Panc1 (cell line): ENCODE data around the gene MEF2D.

ENCODE experiments used
- POLR2AphosphoS5 ChIP-seq: IDR thresholded peaks from 2 replicates; pipeline ENCODE4 v1.6.1; 2012; ENCODE audit warnings: mild to moderate bottlenecking, low read depth, low read length, moderate library complexity
- SIN3A ChIP-seq: IDR thresholded peaks from 2 replicates; pipeline ENCODE4 v1.6.1; 2012; ENCODE audit warnings: low read depth, mild to moderate bottlenecking, low read length, moderate library complexity, borderline replicate concordance; ENCODE audit not compliant: insufficient read depth
- TF ChIP-seq, protein P1 (sequence below), 2 experiments: IDR thresholded peaks; 2 replicates each; pipeline ENCODE4 v1.6.1; 2011 to 2012; ENCODE audit warnings: low read depth in 2 of 2, control low read depth in 1 of 2, low read length in 1 of 2, mild to moderate bottlenecking in 1 of 2, moderate library complexity in 1 of 2; ENCODE audit not compliant: insufficient read depth in 1 of 2
- TF ChIP-seq, protein P2 (sequence below): fragments of 450-650 bp; IDR thresholded peaks from 2 replicates; pipeline ENCODE4 v1.5.1; 2017; ENCODE audit warnings: mild to moderate bottlenecking

DNA sequence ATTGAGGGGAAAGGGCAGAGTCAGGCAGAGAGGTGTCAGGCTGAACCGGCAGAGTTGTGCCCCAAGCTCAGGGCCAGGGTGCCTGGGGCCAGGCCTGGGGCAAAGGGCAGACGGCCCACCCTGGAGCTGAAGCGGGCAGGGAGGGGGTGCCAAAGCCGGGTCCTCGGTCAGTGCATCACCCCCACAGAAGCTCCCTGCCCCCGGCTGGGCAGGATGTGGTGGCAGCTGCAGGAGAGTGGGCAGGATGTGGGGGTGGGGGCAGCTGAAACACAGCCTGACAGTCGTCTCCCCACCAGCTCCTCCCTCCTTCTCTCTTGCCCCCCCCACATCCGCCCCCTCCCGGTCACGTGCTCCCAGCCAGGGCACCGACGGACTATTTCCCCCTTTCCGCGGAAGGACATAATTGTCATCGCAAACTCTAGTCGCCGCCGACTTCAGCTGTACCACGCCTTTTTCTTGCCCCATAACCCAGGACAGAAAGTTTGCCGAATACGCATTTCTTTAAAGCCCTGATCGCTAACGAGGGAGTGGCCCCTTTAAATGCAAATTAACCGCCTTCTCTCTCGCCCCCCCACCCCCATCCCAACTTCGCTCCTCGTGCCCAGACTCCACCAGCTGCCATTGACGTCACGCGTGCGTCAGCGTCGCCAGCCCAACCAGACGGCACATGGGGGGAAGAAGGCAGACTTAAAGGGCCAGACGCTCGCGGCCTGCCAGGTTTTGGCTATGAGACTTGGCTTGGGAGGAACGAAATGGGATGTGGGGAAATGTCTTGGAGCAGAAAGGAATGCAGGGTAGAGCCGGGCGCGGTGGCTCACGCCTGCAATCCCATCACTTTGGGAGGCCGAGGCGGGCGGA, 4.5 kb upstream of the MEF2D start:
- TF ChIP-seq, protein P1, sequence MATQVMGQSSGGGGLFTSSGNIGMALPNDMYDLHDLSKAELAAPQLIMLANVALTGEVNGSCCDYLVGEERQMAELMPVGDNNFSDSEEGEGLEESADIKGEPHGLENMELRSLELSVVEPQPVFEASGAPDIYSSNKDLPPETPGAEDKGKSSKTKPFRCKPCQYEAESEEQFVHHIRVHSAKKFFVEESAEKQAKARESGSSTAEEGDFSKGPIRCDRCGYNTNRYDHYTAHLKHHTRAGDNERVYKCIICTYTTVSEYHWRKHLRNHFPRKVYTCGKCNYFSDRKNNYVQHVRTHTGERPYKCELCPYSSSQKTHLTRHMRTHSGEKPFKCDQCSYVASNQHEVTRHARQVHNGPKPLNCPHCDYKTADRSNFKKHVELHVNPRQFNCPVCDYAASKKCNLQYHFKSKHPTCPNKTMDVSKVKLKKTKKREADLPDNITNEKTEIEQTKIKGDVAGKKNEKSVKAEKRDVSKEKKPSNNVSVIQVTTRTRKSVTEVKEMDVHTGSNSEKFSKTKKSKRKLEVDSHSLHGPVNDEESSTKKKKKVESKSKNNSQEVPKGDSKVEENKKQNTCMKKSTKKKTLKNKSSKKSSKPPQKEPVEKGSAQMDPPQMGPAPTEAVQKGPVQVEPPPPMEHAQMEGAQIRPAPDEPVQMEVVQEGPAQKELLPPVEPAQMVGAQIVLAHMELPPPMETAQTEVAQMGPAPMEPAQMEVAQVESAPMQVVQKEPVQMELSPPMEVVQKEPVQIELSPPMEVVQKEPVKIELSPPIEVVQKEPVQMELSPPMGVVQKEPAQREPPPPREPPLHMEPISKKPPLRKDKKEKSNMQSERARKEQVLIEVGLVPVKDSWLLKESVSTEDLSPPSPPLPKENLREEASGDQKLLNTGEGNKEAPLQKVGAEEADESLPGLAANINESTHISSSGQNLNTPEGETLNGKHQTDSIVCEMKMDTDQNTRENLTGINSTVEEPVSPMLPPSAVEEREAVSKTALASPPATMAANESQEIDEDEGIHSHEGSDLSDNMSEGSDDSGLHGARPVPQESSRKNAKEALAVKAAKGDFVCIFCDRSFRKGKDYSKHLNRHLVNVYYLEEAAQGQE (IDR thresholded peaks at IDR 0.05; ENCODE audit: insufficient read depth in 1 of 2, low read depth in 2 of 2, low read length in 1 of 2) = no peak
- TF ChIP-seq, protein P2, sequence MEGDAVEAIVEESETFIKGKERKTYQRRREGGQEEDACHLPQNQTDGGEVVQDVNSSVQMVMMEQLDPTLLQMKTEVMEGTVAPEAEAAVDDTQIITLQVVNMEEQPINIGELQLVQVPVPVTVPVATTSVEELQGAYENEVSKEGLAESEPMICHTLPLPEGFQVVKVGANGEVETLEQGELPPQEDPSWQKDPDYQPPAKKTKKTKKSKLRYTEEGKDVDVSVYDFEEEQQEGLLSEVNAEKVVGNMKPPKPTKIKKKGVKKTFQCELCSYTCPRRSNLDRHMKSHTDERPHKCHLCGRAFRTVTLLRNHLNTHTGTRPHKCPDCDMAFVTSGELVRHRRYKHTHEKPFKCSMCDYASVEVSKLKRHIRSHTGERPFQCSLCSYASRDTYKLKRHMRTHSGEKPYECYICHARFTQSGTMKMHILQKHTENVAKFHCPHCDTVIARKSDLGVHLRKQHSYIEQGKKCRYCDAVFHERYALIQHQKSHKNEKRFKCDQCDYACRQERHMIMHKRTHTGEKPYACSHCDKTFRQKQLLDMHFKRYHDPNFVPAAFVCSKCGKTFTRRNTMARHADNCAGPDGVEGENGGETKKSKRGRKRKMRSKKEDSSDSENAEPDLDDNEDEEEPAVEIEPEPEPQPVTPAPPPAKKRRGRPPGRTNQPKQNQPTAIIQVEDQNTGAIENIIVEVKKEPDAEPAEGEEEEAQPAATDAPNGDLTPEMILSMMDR = no peak
- TF ChIP-seq POLR2AphosphoS5 (0 out of 2 replicates have a peak, but pooled peaks have one; percentile 42), SIN3A (no peak)
